ENCODE results near the gene OPRD1.
A peak's percentile ranks its signal among the peaks of the same experiment; 100 is the strongest.
"Not testable (repeated sequence)": the region's sequence is repeated elsewhere in the genome, so short reads cannot be mapped to it uniquely, and the experiment has no call there.

The OPRD1 gene

DNA sequence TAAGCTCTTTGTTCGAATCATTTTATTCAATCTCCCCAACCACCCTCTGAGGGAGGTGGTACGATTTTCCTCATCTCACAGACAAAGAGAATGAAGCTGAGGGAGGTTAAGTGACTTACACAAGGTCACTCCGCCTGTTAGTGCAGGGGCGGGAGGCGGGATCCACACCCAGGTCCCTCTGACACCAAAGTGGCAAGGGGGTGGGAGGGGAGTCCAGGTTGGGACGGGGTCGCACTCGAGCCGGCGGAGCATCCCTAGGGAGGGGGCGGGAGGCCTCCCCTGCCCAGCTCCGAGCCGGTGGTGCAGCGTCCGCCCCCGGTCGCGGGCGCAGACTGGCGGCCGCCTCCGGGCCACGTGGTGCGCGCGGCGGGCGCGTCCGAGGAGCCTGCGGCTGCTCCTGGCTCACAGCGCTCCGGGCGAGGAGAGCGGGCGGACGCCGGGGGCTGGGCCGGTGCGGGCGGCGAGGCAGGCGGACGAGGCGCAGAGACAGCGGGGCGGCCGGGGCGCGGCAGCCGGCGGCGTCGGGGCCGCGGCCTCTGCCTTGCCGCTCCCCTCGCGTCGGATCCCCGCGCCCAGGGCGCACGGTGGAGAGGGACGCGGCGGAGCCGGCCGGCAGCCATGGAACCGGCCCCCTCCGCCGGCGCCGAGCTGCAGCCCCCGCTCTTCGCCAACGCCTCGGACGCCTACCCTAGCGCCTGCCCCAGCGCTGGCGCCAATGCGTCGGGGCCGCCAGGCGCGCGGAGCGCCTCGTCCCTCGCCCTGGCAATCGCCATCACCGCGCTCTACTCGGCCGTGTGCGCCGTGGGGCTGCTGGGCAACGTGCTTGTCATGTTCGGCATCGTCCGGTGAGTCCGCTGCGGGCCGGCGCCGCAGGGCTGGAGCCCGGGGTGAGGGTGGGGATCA lies at the start of gene OPRD1:
Gene OPRD1 (plus strand): TSS at position 405 of the 903 bp plus-strand sequence. CDS start 214 bp downstream, at position 619.
- no peak for DNase-seq

DNA sequence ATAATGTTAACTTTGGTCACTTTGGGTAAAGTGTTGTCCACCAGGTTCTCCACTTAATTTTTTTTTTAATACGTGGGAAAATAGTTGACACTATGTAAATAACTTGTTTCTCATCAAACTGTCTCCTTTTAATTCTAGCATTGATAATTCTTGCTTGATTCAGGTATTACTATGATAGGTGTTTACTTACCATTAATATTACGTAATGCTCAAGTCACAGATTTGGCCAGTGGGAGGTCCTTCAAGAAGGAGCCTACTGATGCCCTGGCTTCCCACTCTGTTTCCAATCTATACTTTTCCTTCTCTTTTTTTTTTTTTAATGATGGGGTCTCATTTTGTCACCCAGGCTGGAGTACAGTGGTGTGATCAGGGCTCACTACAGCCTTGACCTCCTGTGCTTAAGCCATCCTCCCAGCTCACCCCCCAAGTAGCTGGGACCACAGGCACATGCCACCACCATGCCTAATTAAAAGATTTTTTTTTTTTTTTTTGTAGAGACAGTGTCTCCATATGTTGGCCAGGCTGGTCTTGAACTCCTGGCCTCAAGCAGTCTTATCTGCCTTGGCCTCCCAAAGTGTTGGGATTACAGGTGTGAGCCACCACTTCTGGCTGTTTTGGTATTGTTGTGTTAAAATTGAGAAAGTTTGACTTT lies 45.3 kb upstream of the OPRD1 start:
- DNase-seq: peak; percentile 29

DNA sequence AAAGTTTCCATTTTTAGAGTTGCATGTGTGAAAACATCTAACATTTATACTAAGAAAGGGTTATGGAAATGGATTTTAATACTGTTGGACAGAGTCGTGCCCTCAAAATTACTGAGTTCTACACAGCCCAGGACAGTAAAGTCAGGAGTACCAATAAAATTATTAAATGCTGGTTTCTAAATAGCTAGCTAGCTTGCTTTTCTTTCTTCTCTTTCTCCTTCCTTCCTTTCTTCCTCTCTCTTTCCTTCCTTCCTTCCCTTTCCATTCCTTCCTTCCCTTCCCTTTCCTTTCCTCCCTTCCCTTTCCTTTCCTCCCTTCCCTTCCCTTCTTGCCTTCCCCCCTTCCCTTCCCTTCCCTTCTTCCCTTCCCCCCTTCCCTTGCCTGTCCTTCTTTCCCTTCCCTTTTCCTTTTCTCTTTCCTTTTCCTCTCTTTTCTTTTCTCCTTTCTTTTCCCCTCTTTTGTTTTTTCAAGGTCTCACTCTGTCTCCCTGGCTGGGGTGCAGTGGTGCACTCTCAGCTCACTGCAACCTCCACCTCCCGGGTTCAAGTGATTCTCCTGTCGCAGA lies 41.3 kb upstream of the OPRD1 start:
- no peak for DNase-seq

DNA sequence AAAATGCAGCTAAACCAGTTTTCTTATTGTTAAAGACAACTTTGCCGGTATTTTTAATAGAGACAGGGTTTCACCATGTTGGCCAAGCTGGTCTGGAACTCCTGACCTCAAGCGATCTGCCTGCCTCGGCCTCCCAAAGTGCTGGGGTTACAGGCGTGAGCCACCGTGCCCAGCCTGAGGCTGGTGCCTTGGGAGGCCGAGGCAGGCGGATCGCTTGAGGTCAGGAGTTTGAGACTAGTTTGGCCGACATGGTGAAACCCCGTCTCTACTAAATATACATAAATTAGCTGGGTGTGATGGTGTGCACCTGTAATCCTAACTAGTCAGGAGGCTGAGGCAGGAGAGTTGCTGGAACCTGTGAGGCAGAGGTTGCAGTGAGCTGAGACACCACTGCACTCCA lies 40.0 kb upstream of the OPRD1 start:
- peak; percentile 28 for DNase-seq

DNA sequence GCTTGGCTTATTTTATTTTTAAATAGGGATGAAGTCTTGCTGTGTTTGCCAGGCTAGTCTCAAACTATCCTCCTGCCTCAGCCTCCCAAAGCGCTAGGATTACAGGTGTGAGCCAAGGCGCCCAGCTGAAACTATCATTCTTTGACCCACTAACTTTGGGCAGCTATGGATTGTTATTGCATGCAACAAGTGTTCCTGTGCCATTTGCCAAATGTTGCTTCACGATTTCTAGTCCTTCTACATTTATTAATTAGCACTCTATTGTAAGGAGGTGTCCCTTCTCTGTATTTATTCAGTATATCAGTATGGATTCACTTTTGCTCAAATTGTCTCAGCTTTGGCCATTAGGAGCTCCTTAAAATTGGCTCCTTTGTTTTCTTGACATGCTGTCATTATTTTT lies 38.9 kb upstream of the OPRD1 start:
- DNase-seq: peak; percentile 23

DNA sequence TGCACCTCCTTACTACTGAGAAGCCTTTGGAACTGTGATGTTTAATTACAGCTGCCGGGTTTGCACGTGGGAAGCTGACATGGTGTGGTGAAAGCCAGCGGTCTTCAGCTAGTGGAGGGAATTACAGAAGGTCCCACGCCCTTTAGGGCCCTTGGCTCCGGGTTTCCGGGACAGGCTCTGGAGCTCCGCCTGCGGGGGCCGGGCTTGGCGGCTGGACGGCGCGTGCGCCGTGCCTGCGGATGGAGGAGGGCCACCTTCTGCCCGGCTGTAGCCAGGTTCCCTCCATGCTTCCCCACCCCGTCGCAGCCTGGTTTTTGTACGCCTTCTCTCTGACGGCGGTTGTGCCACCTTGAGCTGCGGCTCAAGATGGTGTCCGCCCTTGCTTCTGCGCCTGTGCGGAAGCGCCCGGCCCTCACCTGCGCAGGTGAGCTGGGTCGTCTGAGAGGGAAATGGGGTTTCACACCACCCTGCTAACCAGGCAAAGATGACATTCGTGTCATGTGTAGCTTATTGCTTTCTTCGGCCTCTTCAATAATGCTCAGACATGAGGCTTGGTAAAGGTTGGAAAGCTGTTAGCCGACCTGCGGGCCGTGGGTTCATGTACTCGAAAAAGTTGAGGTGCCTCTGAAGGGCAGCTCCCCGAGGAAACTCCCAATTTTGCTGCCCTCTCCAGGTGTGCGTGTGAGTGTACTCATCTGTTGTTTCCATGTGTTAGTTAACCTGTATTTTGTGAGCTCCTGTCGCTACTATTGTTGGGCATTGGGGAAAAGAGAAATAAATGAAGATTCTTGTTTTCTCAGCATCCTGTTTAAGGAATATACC lies 36.6 kb upstream of the OPRD1 start:
- DNase-seq: peak; percentile 80

DNA sequence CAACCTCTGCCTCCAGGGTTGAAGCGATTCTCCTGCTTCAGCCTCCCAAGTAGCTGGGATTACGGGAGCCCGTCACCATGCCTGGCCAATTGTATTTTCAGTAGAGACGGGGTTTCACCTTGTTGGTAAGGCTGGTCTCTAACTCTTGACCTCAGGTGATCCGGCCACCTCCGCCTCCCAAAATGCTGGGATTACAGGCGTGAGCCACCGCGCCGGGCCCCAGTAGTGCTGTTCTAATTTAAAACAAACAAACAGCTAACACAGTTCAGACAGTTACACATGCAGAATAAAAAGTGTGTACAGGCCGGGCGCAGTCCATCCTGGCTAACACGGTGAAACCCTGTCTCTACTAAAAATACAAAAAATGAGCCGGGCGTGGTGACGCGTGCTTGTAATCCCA lies 35.6 kb upstream of the OPRD1 start:
- DNase-seq: no peak

DNA sequence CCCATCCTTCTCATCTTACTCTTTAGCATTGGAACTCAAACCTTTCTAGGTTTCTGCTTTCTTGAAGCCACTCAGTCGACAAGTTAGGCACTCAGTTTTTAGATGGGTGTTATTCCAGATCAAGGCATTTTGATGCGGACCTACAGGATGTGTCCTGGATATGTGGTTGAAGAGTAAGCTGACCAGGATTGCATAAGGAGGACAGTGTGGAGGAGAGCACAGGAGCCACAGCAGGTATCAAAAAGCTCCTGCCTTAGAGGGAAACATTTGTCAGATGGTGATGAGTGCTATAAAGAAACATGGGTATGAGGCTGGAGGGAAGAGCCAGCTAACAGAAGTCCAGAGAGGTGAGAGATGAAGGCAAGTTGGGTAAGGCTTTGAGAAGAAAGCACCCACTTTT lies 33.9 kb upstream of the OPRD1 start:
- DNase-seq: no peak

DNA sequence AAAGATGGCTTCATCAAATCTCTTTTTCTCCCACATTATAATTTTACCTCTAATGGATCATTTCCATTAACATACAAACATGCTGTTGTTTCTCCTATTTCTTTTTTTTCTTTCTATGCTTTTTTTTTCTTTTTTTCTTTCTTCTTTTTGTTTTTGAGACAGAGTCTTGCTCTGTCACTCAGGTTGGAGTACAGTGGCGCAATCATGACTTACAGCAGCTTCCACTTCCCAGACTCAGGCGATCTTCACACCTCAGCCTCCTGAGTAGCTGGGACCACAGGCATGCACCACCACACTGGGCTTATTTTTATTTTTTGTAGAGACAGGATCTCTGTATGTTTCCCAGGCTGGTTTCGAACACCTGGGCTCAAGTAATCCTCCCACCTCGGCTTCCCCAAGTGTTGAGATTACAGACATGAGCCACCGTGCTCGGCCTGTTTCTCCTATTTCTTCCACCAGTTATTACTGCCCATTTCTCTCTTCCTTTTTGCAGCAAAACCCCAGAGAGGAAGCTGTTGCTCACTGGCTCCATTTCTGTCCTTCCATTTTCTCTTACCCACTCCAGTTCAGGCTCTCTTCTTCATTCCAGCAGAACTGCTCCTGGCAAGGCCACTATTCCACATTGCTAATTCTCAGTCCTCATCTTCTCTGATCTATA lies 32.1 kb upstream of the OPRD1 start:
- DNase-seq: no peak

DNA sequence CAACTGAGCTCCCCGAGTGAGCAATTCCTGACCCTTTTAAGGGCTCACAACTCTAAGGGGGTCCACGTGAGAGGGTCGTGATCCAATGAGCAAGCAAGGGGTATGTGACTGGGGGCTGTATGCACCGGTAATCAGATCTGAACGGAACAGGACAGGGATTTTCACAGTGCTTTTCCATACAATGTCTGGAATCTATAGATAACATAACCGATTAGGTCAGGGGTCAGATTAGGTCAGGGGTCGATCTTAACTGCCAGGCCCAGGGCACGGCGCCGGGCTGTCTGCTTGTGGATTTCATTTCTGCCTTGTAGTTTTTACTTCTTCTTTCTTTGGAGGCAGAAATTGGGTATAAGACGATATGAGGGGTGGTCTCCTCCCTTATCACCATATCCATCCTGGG lies 30.7 kb upstream of the OPRD1 start:
- DNase-seq: no peak

DNA sequence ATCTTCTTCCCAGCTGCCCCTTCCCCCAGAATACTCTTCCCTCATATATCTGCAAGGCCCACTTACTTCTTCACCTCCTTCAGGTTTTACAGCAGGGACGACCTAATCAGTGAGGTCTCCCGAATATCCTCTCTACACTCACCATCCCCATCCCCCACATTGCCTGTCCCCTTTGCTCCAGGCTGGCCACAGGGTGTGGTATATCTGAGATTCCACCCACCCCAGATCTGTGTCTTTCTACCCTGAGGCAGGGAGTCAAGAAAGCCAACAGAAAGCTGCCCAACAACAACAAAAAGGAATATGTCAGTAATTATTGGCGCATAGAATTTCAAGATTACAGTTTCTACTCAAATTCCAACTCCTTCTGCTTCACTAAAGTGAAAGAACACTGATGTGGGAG lies 30.0 kb upstream of the OPRD1 start:
- no peak for DNase-seq

DNA sequence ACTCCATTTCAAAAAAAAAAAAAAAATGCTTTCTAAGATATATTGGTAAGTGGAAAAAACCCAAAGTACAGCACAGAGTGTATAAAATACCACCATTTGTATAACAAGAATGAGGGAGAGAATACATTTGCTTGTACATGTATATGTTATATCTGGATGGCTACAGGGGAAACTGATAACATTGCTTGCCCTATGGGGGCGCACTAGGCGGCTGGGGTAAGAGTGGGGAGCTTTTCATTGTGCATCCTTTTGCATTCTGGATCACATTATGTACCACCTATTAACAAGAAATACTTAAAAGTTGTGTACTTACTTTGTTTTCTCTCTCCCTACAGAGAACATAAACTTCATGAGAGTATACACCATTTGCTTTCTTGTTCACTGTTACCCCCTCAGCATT lies 28.6 kb upstream of the OPRD1 start:
- no peak for DNase-seq

DNA sequence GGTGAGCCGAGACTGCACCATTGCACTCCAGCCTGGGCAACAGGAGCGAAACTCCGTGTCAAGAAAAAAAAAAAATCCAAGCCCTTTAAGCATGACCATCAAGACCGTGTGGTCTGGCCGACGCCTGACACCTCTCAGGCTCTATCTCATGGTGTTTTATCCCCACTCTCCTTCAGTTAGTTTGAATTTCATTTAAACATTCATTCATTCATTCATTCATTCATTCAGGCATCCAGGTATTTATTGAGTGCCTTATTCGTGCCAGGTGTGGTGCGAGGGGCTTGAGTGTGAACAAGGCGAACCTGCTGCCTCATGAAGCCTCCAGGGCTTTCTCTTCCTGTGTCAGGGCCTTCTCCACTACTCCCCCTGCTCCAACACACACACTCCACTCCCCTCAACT lies 22.6 kb upstream of the OPRD1 start:
- no peak for DNase-seq

DNA sequence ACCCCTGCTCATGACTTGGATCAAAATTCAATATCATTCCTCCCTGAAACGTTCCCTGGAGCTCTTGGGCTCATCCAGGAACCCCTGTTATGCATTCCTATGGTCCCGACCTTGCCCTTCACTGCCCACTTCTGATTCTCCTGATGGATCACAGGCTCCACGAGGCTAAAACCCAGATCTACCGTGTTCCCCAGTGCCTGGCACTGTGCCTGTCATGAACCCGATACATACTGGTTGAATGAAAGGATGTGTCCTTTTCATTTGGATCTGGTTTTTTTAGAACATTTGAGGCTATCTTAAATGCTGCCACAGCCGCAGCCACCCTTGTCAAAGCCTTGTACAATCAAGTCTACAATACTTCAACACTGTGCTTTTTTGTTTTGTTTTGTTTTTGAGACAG lies 22.2 kb upstream of the OPRD1 start:
- DNase-seq: no peak

DNA sequence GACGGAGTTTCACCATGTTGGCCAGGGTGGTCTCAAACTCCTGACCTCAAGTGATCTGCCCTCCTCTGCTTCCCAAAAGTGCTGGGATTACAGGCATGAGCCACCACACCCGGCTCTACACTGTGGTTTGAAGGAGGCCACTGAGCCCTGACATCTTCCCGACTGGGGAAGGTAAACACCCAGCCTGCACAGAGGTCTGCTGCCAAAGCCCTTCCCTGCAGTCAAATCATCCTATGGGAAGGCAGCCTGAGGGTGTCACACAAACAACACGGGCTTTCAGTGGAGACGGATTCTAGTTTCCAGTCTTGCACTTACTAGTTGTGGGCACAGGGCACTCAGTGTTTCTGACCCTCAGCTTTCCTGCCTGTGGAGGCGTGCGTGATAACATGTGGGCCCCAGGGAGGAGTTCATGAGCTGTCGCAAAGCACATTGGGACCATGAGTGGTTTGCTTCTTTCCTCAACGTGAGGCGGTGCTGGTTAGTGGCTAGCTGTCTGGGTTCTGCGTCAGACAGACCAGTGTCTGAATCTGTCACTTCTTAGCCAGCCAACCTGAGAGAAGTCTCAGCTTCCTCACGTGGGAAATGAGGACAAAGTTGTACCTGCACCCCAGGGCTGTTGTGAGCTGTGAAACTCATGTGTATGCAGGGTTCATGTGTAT lies 21.5 kb upstream of the OPRD1 start:
- DNase-seq: no peak

DNA sequence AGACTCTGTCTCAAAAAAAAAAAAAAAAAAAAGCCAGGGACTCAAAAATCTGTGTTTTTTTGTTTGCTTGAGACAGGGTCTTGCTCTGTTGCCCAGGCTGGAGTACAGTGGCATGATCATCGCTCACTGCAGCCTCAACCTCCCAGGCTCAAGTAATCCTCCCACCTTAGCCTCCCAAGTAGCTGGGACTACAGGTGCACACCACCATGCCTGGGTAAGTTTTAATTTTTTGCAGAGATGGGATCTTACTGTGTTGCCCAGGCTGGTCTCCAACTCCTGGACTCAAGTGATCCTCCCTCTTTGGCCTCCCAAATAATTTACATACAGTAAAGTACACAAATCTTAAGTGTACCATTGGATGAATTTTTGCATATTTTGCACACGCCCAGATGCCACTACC lies 20.0 kb upstream of the OPRD1 start:
- DNase-seq: not testable (repeated sequence)

DNA sequence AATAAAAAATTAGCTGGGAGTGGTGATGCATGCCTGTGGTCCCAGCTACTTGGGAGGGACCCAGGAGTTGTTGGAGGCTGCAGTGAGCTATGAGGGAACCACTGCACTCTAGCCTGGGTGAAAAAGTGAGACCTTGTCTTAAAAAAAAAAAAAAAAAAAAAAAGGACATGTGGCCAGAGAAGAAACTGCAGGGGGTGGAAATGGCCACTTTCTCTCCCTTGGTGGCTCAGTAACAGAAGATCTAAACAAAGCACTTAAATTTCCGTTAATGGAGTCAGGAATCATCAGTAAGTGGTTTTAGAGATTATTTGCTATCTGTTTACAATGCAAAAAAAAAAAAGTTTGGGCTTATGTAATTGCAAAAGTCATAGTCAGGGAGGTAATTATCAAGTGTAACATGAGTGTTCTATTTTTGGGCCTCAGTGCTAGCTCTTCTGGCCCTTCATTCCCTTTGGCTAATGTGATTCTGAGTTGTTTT lies 19.3 kb upstream of the OPRD1 start:
- no peak for DNase-seq

DNA sequence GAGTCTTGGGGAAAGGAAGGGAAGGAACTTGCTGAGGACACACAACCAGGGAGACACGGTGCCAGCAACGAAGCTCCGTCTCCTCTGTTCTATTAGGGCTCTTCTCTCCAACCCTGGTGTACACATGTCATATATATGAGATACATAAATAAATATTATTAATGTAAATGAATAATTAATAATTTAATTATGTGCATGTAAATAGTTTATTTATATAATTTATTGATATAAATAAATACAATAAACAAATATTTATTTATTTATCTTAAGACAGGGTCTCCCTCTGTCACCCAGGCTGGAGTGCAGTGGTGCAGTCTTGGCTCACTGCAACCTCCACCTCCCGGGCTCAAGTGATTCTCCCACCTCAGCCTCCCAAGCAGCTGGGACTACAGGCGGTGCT lies 17.4 kb upstream of the OPRD1 start:
- not testable (repeated sequence) for DNase-seq

DNA sequence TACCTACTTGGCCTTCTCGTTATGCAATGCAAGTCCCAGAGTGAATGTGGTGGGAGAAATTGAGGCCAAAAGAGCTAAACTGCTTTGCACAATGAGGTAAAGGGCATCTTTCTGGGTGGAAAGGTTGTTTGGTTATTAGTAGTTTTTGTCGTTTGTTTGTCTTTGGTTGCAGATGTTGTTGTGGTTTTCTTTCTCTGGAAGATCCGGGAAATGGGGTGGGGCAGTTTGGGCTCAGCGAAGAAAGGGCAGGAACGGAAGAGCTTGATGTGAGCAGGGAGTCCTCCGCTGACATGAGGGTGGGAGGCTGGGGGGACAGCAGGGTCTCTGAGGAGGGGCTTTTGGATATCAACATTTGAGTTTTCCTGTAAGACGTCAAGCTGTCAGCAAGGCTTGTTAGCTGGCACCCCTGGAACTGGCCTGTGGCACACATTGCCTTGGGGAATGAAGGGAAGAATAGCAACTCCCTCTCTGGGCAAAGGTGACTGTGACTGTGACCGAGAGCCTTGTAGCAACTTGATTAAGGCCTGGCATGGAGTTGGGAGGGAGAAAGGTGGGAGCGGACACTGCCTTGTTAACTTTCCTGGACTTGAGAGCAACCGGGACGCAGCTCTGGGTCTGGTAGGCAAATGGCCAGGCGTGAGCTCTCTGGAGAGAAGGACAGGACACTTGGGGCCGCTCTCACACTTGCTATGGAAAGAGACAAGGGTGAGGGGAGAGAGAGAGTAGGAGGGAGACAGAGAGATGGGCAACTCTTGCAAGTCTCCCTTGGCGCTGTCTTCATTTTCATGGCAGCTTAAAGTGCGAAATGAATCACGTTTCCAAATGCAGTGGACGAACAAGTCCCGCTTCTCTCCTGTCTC lies 15.4 kb upstream of the OPRD1 start:
- DNase-seq: no peak

DNA sequence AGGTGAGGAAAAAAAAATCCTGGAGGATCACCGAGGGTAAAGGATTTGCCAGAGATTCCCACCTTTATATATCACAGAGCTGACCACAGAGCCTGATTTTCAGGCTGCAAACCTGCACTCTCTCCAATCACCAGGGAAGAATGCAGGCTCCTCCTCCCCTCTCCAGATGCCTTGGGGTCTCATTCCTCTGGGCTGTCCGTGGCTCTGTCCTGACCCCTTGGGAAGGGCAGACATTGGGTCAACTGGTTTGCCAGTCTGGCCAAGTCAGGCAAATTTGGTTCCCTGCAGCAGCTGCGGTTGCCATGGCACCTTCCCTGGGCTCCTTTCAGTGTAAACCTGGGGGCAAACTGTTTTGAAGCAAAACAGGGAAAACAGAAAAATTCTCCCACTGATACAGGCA lies 11.6 kb upstream of the OPRD1 start:
- no peak for DNase-seq

DNA sequence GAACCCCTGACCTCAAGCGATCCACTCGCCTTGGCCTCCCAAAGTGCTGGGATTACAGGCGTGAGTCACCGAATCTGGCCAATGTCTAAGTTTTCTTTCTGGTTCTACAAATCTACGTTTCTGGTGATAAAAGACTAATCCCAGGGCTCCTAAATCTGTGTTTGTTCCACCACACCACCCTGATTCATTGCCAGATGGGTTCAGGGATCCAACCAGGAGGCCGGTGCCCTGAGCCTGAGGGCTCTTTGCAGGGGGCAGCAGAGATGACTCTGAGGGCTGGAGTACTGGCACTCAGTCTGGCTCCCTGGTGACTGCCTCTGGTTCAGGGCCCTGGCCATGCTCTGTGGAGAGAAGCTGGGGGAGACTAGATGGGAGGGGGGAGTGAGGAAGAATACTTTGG lies 10.5 kb upstream of the OPRD1 start:
- DNase-seq: no peak

All from activated CD8-positive, alpha-beta memory T cell treated with anti-CD3 and anti-CD28 coated beads, Interleukin-2, amount 50 U/mL, for 48 hours (primary cell).